ENCODE measurements around the gene PRX.

DNA sequence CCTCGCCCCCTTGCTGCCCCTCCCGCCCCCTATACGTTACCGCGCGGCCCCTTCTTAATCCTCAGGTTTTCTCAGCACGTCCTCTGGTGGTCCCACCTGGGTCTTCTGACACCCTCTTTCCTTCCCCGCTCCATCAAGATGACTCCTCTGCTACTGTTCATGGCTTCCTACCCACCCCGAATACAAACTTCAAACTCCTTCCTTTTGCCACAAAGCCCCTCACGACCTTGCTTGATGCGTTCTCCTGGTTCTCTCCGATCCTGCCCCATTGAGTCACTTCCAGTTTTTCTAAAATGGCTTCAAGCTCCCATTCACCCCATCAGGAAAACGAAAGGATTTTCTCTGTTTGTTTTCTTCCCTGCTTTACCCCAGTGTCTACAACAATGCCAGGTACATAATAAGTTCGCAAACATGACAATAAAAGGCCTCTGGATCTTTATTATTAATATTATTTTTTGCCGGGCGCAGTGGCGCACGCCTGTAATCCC, 31.7 kb upstream of the PRX start:
- TF ChIP-seq, protein P1, sequence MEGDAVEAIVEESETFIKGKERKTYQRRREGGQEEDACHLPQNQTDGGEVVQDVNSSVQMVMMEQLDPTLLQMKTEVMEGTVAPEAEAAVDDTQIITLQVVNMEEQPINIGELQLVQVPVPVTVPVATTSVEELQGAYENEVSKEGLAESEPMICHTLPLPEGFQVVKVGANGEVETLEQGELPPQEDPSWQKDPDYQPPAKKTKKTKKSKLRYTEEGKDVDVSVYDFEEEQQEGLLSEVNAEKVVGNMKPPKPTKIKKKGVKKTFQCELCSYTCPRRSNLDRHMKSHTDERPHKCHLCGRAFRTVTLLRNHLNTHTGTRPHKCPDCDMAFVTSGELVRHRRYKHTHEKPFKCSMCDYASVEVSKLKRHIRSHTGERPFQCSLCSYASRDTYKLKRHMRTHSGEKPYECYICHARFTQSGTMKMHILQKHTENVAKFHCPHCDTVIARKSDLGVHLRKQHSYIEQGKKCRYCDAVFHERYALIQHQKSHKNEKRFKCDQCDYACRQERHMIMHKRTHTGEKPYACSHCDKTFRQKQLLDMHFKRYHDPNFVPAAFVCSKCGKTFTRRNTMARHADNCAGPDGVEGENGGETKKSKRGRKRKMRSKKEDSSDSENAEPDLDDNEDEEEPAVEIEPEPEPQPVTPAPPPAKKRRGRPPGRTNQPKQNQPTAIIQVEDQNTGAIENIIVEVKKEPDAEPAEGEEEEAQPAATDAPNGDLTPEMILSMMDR (IDR thresholded peaks at IDR 0.05), result no peak
- TF ChIP-seq POLR2A (IDR thresholded peaks at IDR 0.05), result no peak
